Large intestine (tissue), 3 donors: Measurements from ENCODE around the gene VCL. TPM values are rescaled to one million over a fixed set of nuclear protein-coding genes. Genes with fewer than 3 reads are reported as not detected.
"Not testable (repeated sequence)": the region's sequence is repeated elsewhere in the genome, so short reads cannot be mapped to it uniquely, and the experiment has no call there.

Experiments
- DNase-seq, 2 donors: peaks; one replicate each; pipeline versions ENCODE4 v3.0.0 to v3.0.0-alpha.2; 2013
- H3K27ac ChIP-seq: one replicate; pipeline ENCODE4 v1.5.1; 2013; ENCODE audit warnings: low read length
- H3K27me3 ChIP-seq: 2 replicates; pipeline ENCODE4 v1.6.1; 2013; ENCODE audit warnings: low read length; ENCODE audit not compliant: control insufficient read depth, insufficient read depth
- H3K36me3 ChIP-seq: 2 replicates; pipeline ENCODE4 v1.6.1; 2013; ENCODE audit warnings: low read length; ENCODE audit not compliant: control insufficient read depth, insufficient read depth
- H3K4me1 ChIP-seq: one replicate; pipeline ENCODE4 v1.6.1; 2013; ENCODE audit warnings: low read length; ENCODE audit not compliant: control insufficient read depth, insufficient read depth
- H3K4me3 ChIP-seq: one replicate; pipeline ENCODE4 v1.5.1; 2013; ENCODE audit warnings: low read length
- H3K9me3 ChIP-seq: one replicate; pipeline ENCODE4 v1.6.1; 2013; ENCODE audit warnings: mild to moderate bottlenecking, low read depth, low read length, moderate library complexity; ENCODE audit not compliant: control insufficient read depth
- WGBS: methylation state at CpG from one replicate; pipeline ENCODE4 v1.1.5; 2013; ENCODE audit warnings: low lambda C conversion rate; ENCODE audit not compliant: insufficient coverage; 5-methylcytosine and 5-hydroxymethylcytosine counted together
- polyA plus RNA-seq: library from polyadenylated mRNA; unstranded; fragments of 120-200 nt; gene quantifications from one replicate; pipeline ENCODE4 v1.2.1, GENCODE V29; 2013

Gene VCL
- polyA plus RNA-seq, 1 donor, result 69.3 TPM

GRCh38 chr10:74121368-74121767, 123.5 kb downstream of the VCL start:
- H3K4me3 ChIP-seq, result no peak overlapping the region
- no CpG with 5 or more reads among the region's 1 CpG for WGBS
- no peak overlapping the region for H3K27ac ChIP-seq
- H3K4me1 ChIP-seq, result no peaks in the 10 kb centered on the region
- DNase-seq, result no peak
- H3K27me3 ChIP-seq, result no peaks in the 10 kb centered on the region
- H3K9me3 ChIP-seq, result no peaks in the 10 kb centered on the region
- peaks cover 85% of the 10 kb centered on the region for H3K36me3 ChIP-seq

- no peaks in the 10 kb centered on the region for H3K4me1 ChIP-seq
- 90% methylated on average over 2 of the region's 3 CpGs for WGBS
- peaks cover 82% of the 10 kb centered on the region for H3K36me3 ChIP-seq
- no peaks in the 10 kb centered on the region for H3K27me3 ChIP-seq
- H3K4me3 ChIP-seq, result no peak overlapping the region
- DNase-seq, result no peak
- no peak overlapping the region for H3K27ac ChIP-seq
- no peaks in the 10 kb centered on the region for H3K9me3 ChIP-seq
Measured at GRCh38 chr10:74122060-74122459, 124.1 kb downstream of the VCL start.

- DNase-seq, result no peak
- Histone ChIP-seq H3K36me3 (peaks cover 79% of the 10 kb centered on the region), H3K9me3 (no peaks in the 10 kb centered on the region), H3K4me1 (no peaks in the 10 kb centered on the region), H3K27ac (no peak overlapping the region), H3K27me3 (no peaks in the 10 kb centered on the region), H3K4me3 (no peak overlapping the region)
- WGBS, result no CpG with 5 or more reads among the region's 1 CpG
Measured at GRCh38 chr10:74123081-74123480, 125.2 kb downstream of the VCL start.

GRCh38 chr10:74133923-74134820, 136.3 kb downstream of the VCL start:
- Histone ChIP-seq H3K4me1 (no peaks in the 10 kb centered on the region), H3K4me3 (no peak overlapping the region), H3K27me3 (no peaks in the 10 kb centered on the region), H3K9me3 (no peaks in the 10 kb centered on the region), H3K36me3 (peaks cover 70% of the 10 kb centered on the region), H3K27ac (no peak overlapping the region)
- no peak for DNase-seq
- 100% methylated on average over 1 of the region's 11 CpGs for WGBS

- Histone ChIP-seq H3K9me3 (no peaks in the 10 kb centered on the region), H3K4me1 (no peaks in the 10 kb centered on the region), H3K27ac (no peak overlapping the region), H3K4me3 (no peak overlapping the region), H3K36me3 (peaks cover 65% of the 10 kb centered on the region), H3K27me3 (no peaks in the 10 kb centered on the region)
- 93% methylated on average over 2 of the region's 3 CpGs for WGBS
- no peak for DNase-seq
Measured at GRCh38 chr10:74135452-74135851, 137.5 kb downstream of the VCL start.

- Histone ChIP-seq H3K36me3 (peaks cover 49% of the 10 kb centered on the region), H3K9me3 (no peaks in the 10 kb centered on the region), H3K4me1 (no peaks in the 10 kb centered on the region), H3K27me3 (no peaks in the 10 kb centered on the region), H3K27ac (no peak overlapping the region), H3K4me3 (no peak overlapping the region)
- no CpG with 5 or more reads among the region's 5 CpGs for WGBS
- no peak for DNase-seq
Measured at GRCh38 chr10:74137992-74138391, 140.1 kb downstream of the VCL start.

GRCh38 chr10:74138596-74138995, 140.7 kb downstream of the VCL start:
- whole genome bisulfite sequencing, result no CpG with 5 or more reads among the region's 5 CpGs
- not testable (repeated sequence) for H3K27me3 ChIP-seq, H3K4me3 ChIP-seq, H3K27ac ChIP-seq, H3K4me1 ChIP-seq, DNase-seq, H3K9me3 ChIP-seq
- peaks cover 44% of the 10 kb centered on the region for H3K36me3 ChIP-seq

- peaks cover 33% of the 10 kb centered on the region for H3K36me3 ChIP-seq
- no peaks in the 10 kb centered on the region for H3K4me1 ChIP-seq
- H3K27ac ChIP-seq, result no peak overlapping the region
- H3K27me3 ChIP-seq, result no peaks in the 10 kb centered on the region
- H3K9me3 ChIP-seq, result no peaks in the 10 kb centered on the region
- no peak overlapping the region for H3K4me3 ChIP-seq
- no peak for DNase-seq
- no CpG with 5 or more reads among the region's 18 CpGs for WGBS
Measured at GRCh38 chr10:74139981-74140380, 142.1 kb downstream of the VCL start.

- no peak overlapping the region for H3K27ac ChIP-seq
- H3K27me3 ChIP-seq, result no peaks in the 10 kb centered on the region
- no peak for DNase-seq
- WGBS, result 90% methylated on average over 2 of the region's 2 CpGs
- H3K4me3 ChIP-seq, result no peak overlapping the region
- H3K9me3 ChIP-seq, result no peaks in the 10 kb centered on the region
- H3K36me3 ChIP-seq, result peaks cover 31% of the 10 kb centered on the region
- no peaks in the 10 kb centered on the region for H3K4me1 ChIP-seq
Measured at GRCh38 chr10:74140553-74140952, 142.6 kb downstream of the VCL start.

- no peak overlapping the region for H3K4me3 ChIP-seq
- H3K36me3 ChIP-seq, result peaks cover 9% of the 10 kb centered on the region
- no peaks in the 10 kb centered on the region for H3K27me3 ChIP-seq
- peaks cover 3% of the 10 kb centered on the region for H3K4me1 ChIP-seq
- 100% methylated on average over 1 of the region's 2 CpGs for WGBS
- DNase-seq, result no peak
- H3K9me3 ChIP-seq, result no peaks in the 10 kb centered on the region
- H3K27ac ChIP-seq, result no peak overlapping the region
Measured at GRCh38 chr10:74145133-74145532, 147.2 kb downstream of the VCL start.

GRCh38 chr10:74146980-74147379, 149.1 kb downstream of the VCL start:
- no CpG with 5 or more reads among the region's 10 CpGs for WGBS
- not testable (repeated sequence) for H3K4me1 ChIP-seq, H3K36me3 ChIP-seq, H3K9me3 ChIP-seq, DNase-seq, H3K4me3 ChIP-seq, H3K27ac ChIP-seq, H3K27me3 ChIP-seq
